Measurements from ENCODE around the gene SPG21. TPM values are rescaled to one million over a fixed set of nuclear protein-coding genes. Genes with fewer than 3 reads are reported as not detected.
A peak's percentile ranks its signal among the peaks of the same experiment; 100 is the strongest.

SPG21 gene
- total and polyA plus RNA-seq, 7 donors: 60.3 to 116 (median 95.7) TPM

- TF ChIP-seq POLR2A (IDR thresholded peaks at IDR 0.05): peak; percentile 91 to 94
- TF ChIP-seq CTCF (IDR thresholded peaks at IDR 0.05): no peak
- TF ChIP-seq POLR2AphosphoS5 (IDR thresholded peaks at IDR 0.05): peak; percentile 97 to 99 (median 99)
- Histone ChIP-seq H3K27ac (peak within 1 kb of the TSS; percentile 76 to 87 (median 86)), H3K27me3 (no peaks in the 10 kb centered on the region), H3K4me1 (peaks cover 0 to 25% (median 21%) of the 10 kb centered on the region in 4 donors), H3K36me3 (peaks cover 0 to 27% (median 9%) of the 10 kb centered on the region in 4 donors), H3K4me3 (peak within 1 kb of the TSS; percentile 65 to 96 (median 86)), H3K9me3 (no peaks in the 10 kb centered on the region)
- intact Hi-C loops (cut with DNase I): no loop called here
- peak; percentile 95 for DNase-seq
- WGBS, 2 donors: 1% methylated on average over 73 of the region's 73 CpGs
Observed at GRCh38 chr15:65028921-65029735, 39.4 kb upstream of the SPG21 start, which contains the start of gene MTFMT. Gene MTFMT (minus strand): TSS chr15:65029639. CDS start chr15:65029613, 26 bp downstream.

DNA sequence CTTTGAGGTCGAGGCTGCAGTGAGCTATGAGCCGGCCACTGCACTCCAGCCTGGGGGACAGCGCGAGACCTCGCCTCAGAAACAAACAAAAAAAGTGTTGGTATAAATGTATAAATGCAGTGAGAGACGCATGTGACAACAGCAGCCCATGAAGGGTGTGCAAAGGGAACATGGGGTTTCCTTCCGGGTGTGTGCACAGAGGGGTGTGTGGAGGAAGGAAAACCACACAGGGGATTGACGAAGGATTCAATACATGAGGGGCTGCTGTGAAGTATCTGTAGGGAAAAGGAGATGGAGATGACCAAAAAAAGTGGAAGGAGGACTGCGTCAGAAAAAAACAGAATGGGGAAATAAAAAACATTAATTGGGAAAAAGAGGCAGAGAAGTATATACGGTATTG, 38.6 kb upstream of the SPG21 start:
- H3K4me1 ChIP-seq: peaks cover 0 to 18% (median 13%) of the 10 kb centered on the region in 4 donors
- TF ChIP-seq EP300 (IDR thresholded peaks at IDR 0.05) (no peak), POLR2AphosphoS5 (IDR thresholded peaks at IDR 0.05) (no peak), POLR2A (IDR thresholded peaks at IDR 0.05) (no peak), CTCF (IDR thresholded peaks at IDR 0.05) (no peak)
- WGBS, 2 donors: 11 to 30% methylated on average over 10 of the region's 10 CpGs
- no peaks in the 10 kb centered on the region for H3K9me3 ChIP-seq
- peak overlapping the region; percentile 65 to 96 (median 86) for H3K4me3 ChIP-seq
- intact Hi-C loops (cut with DNase I): no loop called here
- peak overlapping the region in 2 of 4 donors; percentile 86 to 87 for H3K27ac ChIP-seq
- H3K36me3 ChIP-seq: peaks cover 0 to 35% (median 14%) of the 10 kb centered on the region in 4 donors
- DNase-seq: no peak
- no peaks in the 10 kb centered on the region for H3K27me3 ChIP-seq

DNA sequence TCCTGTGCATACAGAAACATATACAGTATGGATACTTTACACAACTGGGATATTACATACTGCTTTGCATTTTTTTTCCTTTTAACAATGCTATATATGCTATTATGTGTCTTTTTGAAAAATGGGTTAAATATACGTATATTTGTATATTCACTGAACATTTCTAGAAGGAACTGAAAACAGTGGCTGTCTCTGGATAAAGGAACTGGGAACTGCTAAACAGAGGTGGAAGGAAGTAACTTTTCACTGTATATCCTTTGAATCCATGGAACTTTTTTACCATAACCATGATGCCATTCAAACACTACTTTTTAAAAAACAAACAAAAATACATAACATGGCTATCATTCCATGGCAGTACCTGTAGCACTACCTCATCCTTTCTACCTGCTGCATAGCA, 37.9 kb upstream of the SPG21 start:
- Histone ChIP-seq H3K4me3 (no peak overlapping the region), H3K4me1 (peaks cover 0 to 13% (median 11%) of the 10 kb centered on the region in 4 donors), H3K9me3 (no peaks in the 10 kb centered on the region), H3K27ac (no peak overlapping the region), H3K27me3 (no peaks in the 10 kb centered on the region), H3K36me3 (peaks cover 0 to 42% (median 15%) of the 10 kb centered on the region in 4 donors)
- intact Hi-C loops (cut with DNase I): no loop called here
- TF ChIP-seq POLR2A (IDR thresholded peaks at IDR 0.05) (no peak), CTCF (IDR thresholded peaks at IDR 0.05) (no peak), EP300 (IDR thresholded peaks at IDR 0.05) (no peak), POLR2AphosphoS5 (IDR thresholded peaks at IDR 0.05) (no peak)
- no peak for DNase-seq
- WGBS, 2 donors: 75 to 89% methylated on average over 1 of the region's 1 CpG

GRCh38 chr15:65026756-65027155, 37.0 kb upstream of the SPG21 start:
- H3K27ac ChIP-seq: no peak overlapping the region
- no peaks in the 10 kb centered on the region for H3K9me3 ChIP-seq
- TF ChIP-seq POLR2A (IDR thresholded peaks at IDR 0.05) (no peak), EP300 (IDR thresholded peaks at IDR 0.05) (no peak), CTCF (IDR thresholded peaks at IDR 0.05) (no peak), POLR2AphosphoS5 (IDR thresholded peaks at IDR 0.05) (no peak)
- DNase-seq: no peak
- no peaks in the 10 kb centered on the region for H3K27me3 ChIP-seq
- no peak overlapping the region for H3K4me3 ChIP-seq
- H3K4me1 ChIP-seq: peaks cover 0 to 13% (median 11%) of the 10 kb centered on the region in 4 donors
- 92% methylated on average over 6 of the region's 6 CpGs for WGBS, 2 donors
- H3K36me3 ChIP-seq: peaks cover 0 to 43% (median 15%) of the 10 kb centered on the region in 4 donors
- intact Hi-C loops (cut with DNase I): no loop called here

All from sigmoid colon (tissue), 7 donors.